HepG2 (cell line): ENCODE data around the gene SP6. TPM values are rescaled to one million over a fixed set of nuclear protein-coding genes. Genes with fewer than 3 reads are reported as not detected.

Experiments
- AHDC1 ChIP-seq: sonication (generic); formaldehyde crosslinking; IDR thresholded peaks from 2 replicates; pipeline ENCODE4 v1.5.1; 2020; ENCODE audit warnings: mild to moderate bottlenecking, missing genetic modification reagents, borderline replicate concordance
- MBD4 ChIP-seq: IDR thresholded peaks from 2 replicates; pipeline ENCODE4 v1.6.1; 2012; ENCODE audit warnings: low read length, inconsistent platforms, borderline replicate concordance
- RXRA ChIP-seq: sonication (generic); formaldehyde crosslinking; IDR thresholded peaks from 2 replicates; pipeline ENCODE4 v1.5.1; 2020; ENCODE audit warnings: missing genetic modification reagents
- TEF ChIP-seq: sonication (generic); formaldehyde crosslinking; IDR thresholded peaks from 2 replicates; pipeline ENCODE4 v1.5.0; 2020; ENCODE audit warnings: missing genetic modification reagents
- TSC22D2 ChIP-seq: sonication (generic); formaldehyde crosslinking; IDR thresholded peaks from 2 replicates; pipeline ENCODE4 v1.5.1; 2020; ENCODE audit warnings: missing genetic modification reagents, mild to moderate bottlenecking, borderline replicate concordance
- ZBED4 ChIP-seq: sonication (generic); formaldehyde crosslinking; IDR thresholded peaks from 2 replicates; pipeline ENCODE4 v1.4.0; 2020; ENCODE audit warnings: missing genetic modification reagents, borderline replicate concordance
- ZNF142 ChIP-seq: sonication (generic); formaldehyde crosslinking; IDR thresholded peaks from 2 replicates; pipeline ENCODE4 v1.4.0; 2020; ENCODE audit warnings: missing genetic modification reagents
- ZNF276 ChIP-seq: sonication (generic); formaldehyde crosslinking; IDR thresholded peaks from 2 replicates; pipeline ENCODE4 v1.4.0; 2020; ENCODE audit warnings: mild to moderate bottlenecking, low read depth, missing genetic modification reagents
- polyA plus RNA-seq, 8 experiments: library from polyadenylated mRNA; depleted of rRNA in 3 of 8; stranded (reverse) in 7 of 8; unstranded in 1 of 8; fragments of >200 nt; fragmentation: Illumina TruSeq in 4 of 8; extraction: Trizol in 4 of 8; gene quantifications; 2 replicates each; pipeline versions ENCODE4 v1.2.1 to v1.2.3, GENCODE V29; 2011 to 2016; ENCODE audit warnings: low read depth in 4 of 8, missing spikeins in 1 of 8, mixed read lengths in 1 of 8; ENCODE audit not compliant: insufficient read depth in 1 of 8
- total RNA-seq, 5 experiments: library from RNA; depleted of rRNA; stranded (reverse); fragments of >200 nt; fragmentation: Illumina TruSeq; extraction: Trizol; gene quantifications; 2 replicates each; pipeline ENCODE4 v1.2.3, GENCODE V29; 2016; ENCODE audit warnings: low read depth in 1 of 5

SP6 gene
- total and polyA plus RNA-seq, 2 of the 13 experiments (the other 11 are each of a cell fraction or from before 2014, with no cell fraction given) = 0.07 TPM

GRCh38 chr17:47896672-47897490 is 45.9 kb upstream of the SP6 start (continued):
- TF ChIP-seq TEF (CRISPR knock-in tag) (no peak), ZNF142 (CRISPR knock-in tag) (0 out of 2 replicates have a peak, but pooled peaks have one; percentile 78), AHDC1 (CRISPR knock-in tag) (peak; percentile 58; the same call in 1 of the 2 replicates), ZBED4 (CRISPR knock-in tag) (0 out of 2 replicates have a peak, but pooled peaks have one; percentile 8), ZNF276 (CRISPR knock-in tag) (0 out of 2 replicates have a peak, but pooled peaks have one; percentile 49), RXRA (CRISPR knock-in tag) (peak; percentile 44; the same call in 1 of the 2 replicates), MBD4 (no peak), TSC22D2 (CRISPR knock-in tag) (no peak)
